ENCODE measurements around the gene CEP120. TPM values are rescaled to one million over a fixed set of nuclear protein-coding genes. Genes with fewer than 3 reads are reported as not detected.

CEP120 gene
- total RNA-seq, 1 donor, result 30.6 TPM

GRCh38 chr5:123429993-123430392 is 6.8 kb upstream of the CEP120 start:
- no peak overlapping the region for H3K4me3 ChIP-seq (ENCODE audit: low read depth, low read length)
- peak; percentile 96 for DNase-seq (ENCODE audit: low read depth)
- TF ChIP-seq CTCF (IDR thresholded peaks at IDR 0.05; ENCODE audit: insufficient read depth, low read length), result no peak

GRCh38 chr5:123429221-123429954 is 6.2 kb upstream of the CEP120 start:
- TF ChIP-seq CTCF (IDR thresholded peaks at IDR 0.05; ENCODE audit: insufficient read depth, low read length), result no peak
- H3K4me3 ChIP-seq (ENCODE audit: low read depth, low read length), result no peak overlapping the region
- no peak for DNase-seq (ENCODE audit: low read depth)

DNA sequence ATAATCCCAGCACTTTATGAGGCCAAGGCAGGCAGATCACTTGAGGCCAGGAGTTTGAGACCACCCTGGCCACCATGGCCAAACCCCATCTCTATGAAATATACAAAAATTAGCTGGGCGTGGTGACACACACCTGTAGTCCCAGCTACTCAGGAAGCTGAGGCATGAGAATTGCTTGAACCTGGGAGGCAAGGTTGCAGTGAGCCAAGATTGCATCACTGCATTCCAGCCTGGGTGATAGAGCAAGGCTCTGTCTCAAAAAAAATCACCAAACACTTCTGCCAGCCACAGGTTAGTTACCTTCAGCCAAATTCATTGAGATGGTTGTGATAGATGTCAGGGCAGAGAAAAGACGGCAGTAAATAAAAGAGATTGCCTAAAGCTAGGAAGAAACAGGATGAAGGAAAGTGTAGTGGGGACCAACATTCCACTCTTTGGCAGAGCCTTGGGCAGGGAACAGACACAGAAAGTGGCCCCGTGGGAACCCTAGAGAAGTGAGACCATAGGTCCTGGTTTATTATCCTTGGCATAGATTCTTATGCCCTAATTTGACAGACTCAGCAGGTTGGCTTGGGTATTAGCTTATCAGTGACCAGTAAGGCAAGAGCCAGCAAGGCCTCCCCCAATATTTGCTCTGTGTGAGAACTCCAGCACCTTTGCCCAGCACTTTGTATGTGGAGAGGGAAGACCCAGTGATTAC is 5.5 kb upstream of the CEP120 start:
- no peak overlapping the region for H3K4me3 ChIP-seq (ENCODE audit: low read depth, low read length)
- no peak for TF ChIP-seq CTCF (IDR thresholded peaks at IDR 0.05; ENCODE audit: insufficient read depth, low read length)
- no peak for DNase-seq (ENCODE audit: low read depth)

GRCh38 chr5:123427281-123427680 is 4.1 kb upstream of the CEP120 start:
- H3K4me3 ChIP-seq (ENCODE audit: low read depth, low read length), result no peak overlapping the region
- DNase-seq (ENCODE audit: low read depth), result no peak
- no peak for TF ChIP-seq CTCF (IDR thresholded peaks at IDR 0.05; ENCODE audit: insufficient read depth, low read length)

- H3K4me3 ChIP-seq (ENCODE audit: low read depth, low read length), result no peak overlapping the region
- DNase-seq (ENCODE audit: low read depth), result no peak
- TF ChIP-seq CTCF (IDR thresholded peaks at IDR 0.05; ENCODE audit: insufficient read depth, low read length), result no peak
These were observed 2.2 kb upstream of the CEP120 start for GRCh38 chr5:123425431-123425830.

DNA sequence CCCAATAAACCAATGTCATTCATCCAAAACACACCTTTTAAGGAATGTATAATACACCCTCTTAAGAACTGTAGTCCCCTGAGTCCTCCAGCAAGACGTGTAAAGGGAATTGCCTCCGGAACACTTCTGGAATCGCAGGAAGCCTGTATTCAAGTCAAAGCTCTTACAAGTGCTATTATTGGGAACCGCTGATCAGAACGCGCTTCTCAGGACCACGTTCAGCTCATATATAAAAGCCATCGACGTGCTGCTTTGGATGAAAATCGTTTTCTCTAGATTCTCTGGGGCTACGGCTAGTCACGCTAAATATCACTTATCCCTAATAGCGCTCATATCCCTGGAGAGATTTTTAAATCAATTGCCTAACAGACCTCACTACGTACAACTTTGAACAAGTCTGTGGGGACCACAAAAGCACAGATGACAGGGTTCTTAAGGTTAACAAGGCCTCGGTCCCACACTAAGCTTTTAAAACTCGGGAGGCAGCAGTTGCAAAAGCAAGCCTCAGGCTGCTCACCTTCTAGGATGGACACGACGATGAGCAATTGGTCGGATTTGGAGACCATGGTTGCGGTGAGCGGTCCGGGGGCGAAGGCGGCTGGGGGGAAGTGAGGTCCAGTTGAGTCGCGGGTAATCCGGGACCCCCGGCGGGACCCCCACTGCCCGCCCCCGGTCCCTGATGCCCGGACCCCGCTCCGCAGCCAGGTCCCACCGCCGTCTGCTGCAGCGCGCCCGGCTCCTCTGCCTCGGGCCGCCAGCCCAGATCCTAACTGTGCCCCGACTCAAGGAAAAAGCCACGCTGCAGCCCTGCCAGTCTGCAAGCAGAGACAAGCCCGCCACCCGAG is 548 bp downstream of the CEP120 start:
- peak; percentile 41 for DNase-seq (ENCODE audit: low read depth)
- TF ChIP-seq CTCF (IDR thresholded peaks at IDR 0.05; ENCODE audit: insufficient read depth, low read length), result no peak
- H3K4me3 ChIP-seq (ENCODE audit: low read depth, low read length), result peak overlapping the region; percentile 91
